ENCODE data around the gene SLC38A9.

SLC38A9 gene

GRCh38 chr5:55577353-55578060, 134.6 kb downstream of the SLC38A9 start:
- no peak for DNase-seq

GRCh38 chr5:55576661-55577060, 135.5 kb downstream of the SLC38A9 start:
- no peak for DNase-seq
